HepG2 (cell line): ENCODE data around the gene IGFBP6. TPM values are rescaled to one million over a fixed set of nuclear protein-coding genes. Genes with fewer than 3 reads are reported as not detected.
A peak's percentile ranks its signal among the peaks of the same experiment; 100 is the strongest.

ENCODE experiments used
- ATAC-seq: fragments of 200-7000 bp; cut with Tn5 transposase; 3 replicates; pipeline ENCODE4 v1.9.1; 2020; ENCODE audit warnings: mild to moderate bottlenecking, moderate library complexity
- BruUV-seq: library from RNA; stranded (reverse); fragments of 400-500 nt; replicated peaks from 2 replicates; lab custom pipeline; 2021; lab: Mats Ljungman, UMichigan
- CTCF ChIA-PET: fragments of 300-600 bp; formaldehyde crosslinking; extraction: SDS; loops from one replicate; lab custom pipeline; 2021; ENCODE audit warnings: low total read pairs, inconsistent platforms, low intra/inter-chr PET ratio; lab: Yijun Ruan, JAX
- POLR2A ChIA-PET: fragments of 350-600 bp; sonication (Branson Sonifier 250); formaldehyde crosslinking; loops from one replicate; lab custom pipeline; 2020; ENCODE audit warnings: antibody characterized with exemption, inconsistent platforms; lab: Yijun Ruan, JAX
- DNase-seq: peaks from one replicate; pipeline ENCODE4 v3.0.0-alpha.2; 2015; ENCODE audit warnings: low spot score
- FAIRE-seq: peaks from 3 replicates; lab custom pipeline; 2011; peaks lifted over from hg19 to GRCh38; lab: Jason Lieb, UNC
- H2AFZ ChIP-seq: one replicate; pipeline ENCODE4 v1.6.1; 2011; ENCODE audit warnings: low read length, inconsistent platforms
- H3K27ac ChIP-seq: fragments of 300-600 bp; 3 replicates; pipeline ENCODE4 v1.8.0; 2011; ENCODE audit warnings: mixed run types, mild to moderate bottlenecking, mixed read lengths, low read length, inconsistent platforms; ENCODE audit not compliant: insufficient read depth; ENCODE audit errors: extremely low read length
- H3K27me3 ChIP-seq, 2 experiments: fragments of 200-600 bp in 1 of 2; 2 replicates in 1 of 2; 3 replicates in 1 of 2; pipeline versions ENCODE4 v1.6.0 to v1.8.0; 2011; ENCODE audit warnings: low read length in 2 of 2, mild to moderate bottlenecking in 2 of 2, moderate library complexity in 2 of 2, inconsistent platforms in 1 of 2; ENCODE audit not compliant: insufficient read depth in 2 of 2, control insufficient read depth in 1 of 2
- H3K36me3 ChIP-seq, 2 experiments: fragments of 200-600 bp in 1 of 2; replicated peaks in 1 of 2; 2 replicates in 1 of 2; 3 replicates in 1 of 2; pipeline versions ENCODE4 v1.5.1 to v1.8.0; 2011; ENCODE audit warnings: low read length in 2 of 2, inconsistent platforms in 1 of 2; ENCODE audit not compliant: insufficient read depth in 2 of 2, control insufficient read depth in 1 of 2
- H3K4me1 ChIP-seq: 2 replicates; pipeline ENCODE4 v1.5.1; 2012; ENCODE audit warnings: low read length, inconsistent platforms; ENCODE audit not compliant: insufficient read depth
- H3K4me2 ChIP-seq: 2 replicates; pipeline ENCODE4 v1.6.0; 2011; ENCODE audit warnings: low read depth, low read length, inconsistent platforms
- H3K4me3 ChIP-seq, 3 experiments: fragments of 200-600 bp in 1 of 3; sonication (generic), shearing (Covaris generic) in 1 of 3; replicated peaks in 1 of 3; 2 replicates each; pipeline ENCODE4 v1.5.1; 2011 to 2016; ENCODE audit warnings: low read length in 3 of 3, inconsistent platforms in 2 of 3, low read depth in 2 of 3, mild to moderate bottlenecking in 2 of 3, control low read depth in 1 of 3, mixed read lengths in 1 of 3; ENCODE audit not compliant: insufficient read depth in 1 of 3
- H3K79me2 ChIP-seq: one replicate; pipeline ENCODE4 v1.6.1; 2011; ENCODE audit warnings: low read length, inconsistent platforms; ENCODE audit not compliant: insufficient read depth
- H3K9ac ChIP-seq: 2 replicates; pipeline ENCODE4 v1.6.0; 2011; ENCODE audit warnings: mild to moderate bottlenecking, low read depth, low read length, inconsistent platforms; ENCODE audit not compliant: insufficient read depth
- H3K9me3 ChIP-seq: 2 replicates; pipeline ENCODE4 v1.5.1; 2012; ENCODE audit warnings: mild to moderate bottlenecking, low read length
- H4K20me1 ChIP-seq: 2 replicates; pipeline ENCODE4 v1.6.0; 2011; ENCODE audit warnings: inconsistent platforms, mild to moderate bottlenecking, low read length, moderate library complexity; ENCODE audit not compliant: insufficient read depth
- ELF3 ChIP-seq: IDR thresholded peaks from 2 replicates; pipeline ENCODE4 v1.6.1; 2016; ENCODE audit warnings: missing genetic modification reagents, missing compliant biosample characterization
- ELF4 ChIP-seq: sonication (generic); formaldehyde crosslinking; IDR thresholded peaks from 2 replicates; pipeline ENCODE4 v1.5.0; 2020; ENCODE audit warnings: missing genetic modification reagents, mild to moderate bottlenecking, moderate library complexity, borderline replicate concordance
- ISX ChIP-seq: sonication (generic); formaldehyde crosslinking; conservative IDR thresholded peaks from 2 replicates; pipeline ENCODE4 v1.5.0; 2020; ENCODE audit warnings: missing genetic modification reagents
- MXI1 ChIP-seq: IDR thresholded peaks from 3 replicates; pipeline ENCODE4 v1.6.1; 2012; ENCODE audit warnings: low read depth, low read length, inconsistent platforms, borderline replicate concordance
- POGK ChIP-seq: sonication (generic); formaldehyde crosslinking; conservative IDR thresholded peaks from 2 replicates; pipeline ENCODE4 v1.8.0; 2022; ENCODE audit warnings: mild to moderate bottlenecking, moderate library complexity, missing genetic modification reagents
- RORA ChIP-seq: sonication (generic); formaldehyde crosslinking; IDR thresholded peaks from 2 replicates; pipeline ENCODE4 v1.5.0; 2020; ENCODE audit warnings: mild to moderate bottlenecking, missing genetic modification reagents, moderate library complexity
- SOX13 ChIP-seq, 3 experiments: fragments of 450-650 bp in 1 of 3; sonication (generic) in 1 of 3; formaldehyde crosslinking in 1 of 3; IDR thresholded peaks in 2 of 3; conservative IDR thresholded peaks in 1 of 3; 2 replicates each; pipeline versions ENCODE4 v1.5.0 to v1.6.1; 2016 to 2020; ENCODE audit warnings: antibody characterized with exemption in 1 of 3, mild to moderate bottlenecking in 1 of 3, missing compliant biosample characterization in 1 of 3, missing genetic modification reagents in 1 of 3, moderate library complexity in 1 of 3
- ZBTB4 ChIP-seq: sonication (generic); formaldehyde crosslinking; IDR thresholded peaks from 2 replicates; pipeline ENCODE4 v1.4.0; 2020; ENCODE audit warnings: missing genetic modification reagents, mild to moderate bottlenecking, borderline replicate concordance
- ZNF616 ChIP-seq: sonication (generic); formaldehyde crosslinking; IDR thresholded peaks from 2 replicates; pipeline ENCODE4 v1.5.0; 2020; ENCODE audit warnings: low read depth, mild to moderate bottlenecking, missing genetic modification reagents
- ZSCAN22 ChIP-seq: sonication (generic); formaldehyde crosslinking; IDR thresholded peaks from 2 replicates; pipeline ENCODE4 v1.4.0; 2020; ENCODE audit warnings: mild to moderate bottlenecking, missing genetic modification reagents
- whole genome bisulfite sequencing: methylation state at CpG from one replicate; pipeline ENCODE4 v1.1.6; 2017; ENCODE audit warnings: low lambda C conversion rate; 5-methylcytosine and 5-hydroxymethylcytosine counted together
- in situ Hi-C: cut with HindIII; loops from 2 replicates; pipeline ENCODE4 v1.10.0; 2017; ENCODE audit warnings: low pct_unique_long_range_greater_than_20kb; ENCODE audit not compliant: extremely low pct_ligation_motif_present
- intact Hi-C: fragments of 100-400 bp; cut with micrococcal nuclease; formaldehyde crosslinking; loops from one replicate; pipeline ENCODE4 v1.10.0; 2022; ENCODE audit not compliant: unreplicated experiment
- polyA plus RNA-seq, 8 experiments: library from polyadenylated mRNA; depleted of rRNA in 3 of 8; stranded (reverse) in 7 of 8; unstranded in 1 of 8; fragments of >200 nt; fragmentation: Illumina TruSeq in 4 of 8; extraction: Trizol in 4 of 8; gene quantifications; 2 replicates each; pipeline versions ENCODE4 v1.2.1 to v1.2.3, GENCODE V29; 2011 to 2016; ENCODE audit warnings: low read depth in 4 of 8, missing spikeins in 1 of 8, mixed read lengths in 1 of 8; ENCODE audit not compliant: insufficient read depth in 1 of 8
- total RNA-seq, 5 experiments: library from RNA; depleted of rRNA; stranded (reverse); fragments of >200 nt; fragmentation: Illumina TruSeq; extraction: Trizol; gene quantifications; 2 replicates each; pipeline ENCODE4 v1.2.3, GENCODE V29; 2016; ENCODE audit warnings: low read depth in 1 of 5

The IGFBP6 gene
- total and polyA plus RNA-seq, 2 of the 13 experiments (the other 11 are each of a cell fraction or from before 2014, with no cell fraction given): 3.9 to 25.2 TPM

GRCh38 chr12:53143355-53143754, 45.9 kb downstream of the IGFBP6 start:
- no peaks in the 10 kb centered on the region for H3K79me2 ChIP-seq
- ChIA-PET POLR2A (interaction anchor here (0.7 kb wide), 1 partner anchor 64 kb away, joined by 3 read pairs; the partner anchor contains the start of gene SPRYD3), CTCF (no interaction called here)
- no peak overlapping the region for H3K4me3 ChIP-seq
- no peaks in the 10 kb centered on the region for H3K36me3 ChIP-seq
- BruUV-seq: no TSS peak
- H2AFZ ChIP-seq: no peak overlapping the region
- no peak overlapping the region for H3K4me2 ChIP-seq
- WGBS: 15% methylated on average over 4 of the region's 4 CpGs
- no peak overlapping the region for H3K27ac ChIP-seq
- no peak overlapping the region for H3K9ac ChIP-seq
- intact Hi-C loops (no loop called here), in situ Hi-C loops (no loop called here)
- H3K4me1 ChIP-seq: peaks cover 23% of the 10 kb centered on the region
- H3K27me3 ChIP-seq: no peaks in the 10 kb centered on the region
- H3K9me3 ChIP-seq: peaks cover 10% of the 10 kb centered on the region
- TF ChIP-seq SOX13 (IDR thresholded peaks at IDR 0.05) (no peak), SOX13 (CRISPR knock-in tag; conservative IDR thresholded peaks at IDR 0.05 in 1 of 2, IDR thresholded peaks at IDR 0.05 in 1 of 2) (peak in 1 of 2 experiments; percentile 35; a peak in 1 of 4 replicates), RORA (CRISPR knock-in tag) (no peak)
- ATAC-seq (no peak), DNase-seq (peak; percentile 14), FAIRE-seq (no peak)
- no peaks in the 10 kb centered on the region for H4K20me1 ChIP-seq

- BruUV-seq: no TSS peak
- TF ChIP-seq ZNF616 (CRISPR knock-in tag) (no peak), ELF3 (CRISPR knock-in tag) (0 out of 2 replicates have a peak, but pooled peaks have one; percentile 21), ISX (no peak), ZBTB4 (no peak), MXI1 (0 out of 3 replicates have a peak, but pooled peaks have one; percentile 26), POGK (peak; percentile 51; the same call in 1 of the 2 replicates), ZSCAN22 (CRISPR knock-in tag) (no peak), ELF4 (CRISPR knock-in tag) (no peak)
Measured at GRCh38 chr12:53145383-53146260, 48.2 kb downstream of the IGFBP6 start.

More at GRCh38 chr12:53145383-53146260, 48.2 kb downstream of the IGFBP6 start:
- POLR2A ChIA-PET: interaction anchor here (1.0 to 1.4 kb wide), 4 partner anchors 15 to 67 kb away, joined by 3 to 18 read pairs (median 10); partner anchors contain the start of genes SOAT2 and SPRYD3
- in situ Hi-C loops (no loop called here), intact Hi-C loops (loop anchor here (5.0 kb wide), 1 partner anchor 43 kb away; the partner anchor contains the start of gene SOAT2)
- peak; percentile 98 for ATAC-seq
- peak; percentile 91 for FAIRE-seq
- Histone ChIP-seq H3K36me3 (no peaks in the 10 kb centered on the region), H3K9me3 (no peaks in the 10 kb centered on the region), H3K27me3 (no peaks in the 10 kb centered on the region), H3K4me2 (no peak overlapping the region), H3K9ac (no peak overlapping the region), H2AFZ (no peak overlapping the region), H4K20me1 (no peaks in the 10 kb centered on the region), H3K4me3 (no peak overlapping the region), H3K27ac (no peak overlapping the region), H3K4me1 (peaks cover 23% of the 10 kb centered on the region), H3K79me2 (no peaks in the 10 kb centered on the region)
- DNase-seq: peak; percentile 84
- CTCF ChIA-PET: no interaction called here
- WGBS: 34% methylated on average over 5 of the region's 5 CpGs
